ENCODE measurements around the gene ABCC11.
A peak's percentile ranks its signal among the peaks of the same experiment; 100 is the strongest.

ABCC11 gene

DNA sequence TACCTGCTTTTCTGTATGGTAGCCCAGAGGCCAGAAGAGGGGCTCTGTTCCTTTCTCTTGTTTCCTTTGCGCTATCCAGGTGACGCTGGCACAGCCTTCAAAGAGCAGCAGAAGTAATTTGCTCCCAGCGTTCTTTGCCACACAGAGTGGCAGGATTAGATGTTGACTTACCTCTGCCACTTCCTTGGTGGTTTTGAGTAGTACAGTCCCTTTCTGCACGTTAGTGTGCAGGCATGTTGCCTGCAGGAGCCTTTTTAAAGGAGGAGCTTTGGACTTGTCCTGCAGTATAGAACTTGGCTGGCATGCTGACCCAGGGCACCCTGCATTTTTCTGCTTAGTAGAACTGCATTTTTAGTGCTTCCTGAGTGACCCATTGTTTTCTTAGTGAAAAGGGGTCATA lies at the start of gene ABCC11:
ABCC11 (minus strand) TSS at position 229 of the 400 bp plus-strand sequence. CDS start 15,618 bp downstream, outside the sequence.
- Mint-ChIP-seq H3K36me3 (ENCODE audit: low read depth) (peaks cover 10% of the 10 kb centered on the region), H3K27me3 (no peaks in the 10 kb centered on the region), H3K4me1 (ENCODE audit: low read depth) (peaks cover 42% of the 10 kb centered on the region), H3K9me3 (no peaks in the 10 kb centered on the region), H3K4me3 (peak within 1 kb of the TSS; percentile 15), H3K27ac (no peak within 1 kb of the TSS)

DNA sequence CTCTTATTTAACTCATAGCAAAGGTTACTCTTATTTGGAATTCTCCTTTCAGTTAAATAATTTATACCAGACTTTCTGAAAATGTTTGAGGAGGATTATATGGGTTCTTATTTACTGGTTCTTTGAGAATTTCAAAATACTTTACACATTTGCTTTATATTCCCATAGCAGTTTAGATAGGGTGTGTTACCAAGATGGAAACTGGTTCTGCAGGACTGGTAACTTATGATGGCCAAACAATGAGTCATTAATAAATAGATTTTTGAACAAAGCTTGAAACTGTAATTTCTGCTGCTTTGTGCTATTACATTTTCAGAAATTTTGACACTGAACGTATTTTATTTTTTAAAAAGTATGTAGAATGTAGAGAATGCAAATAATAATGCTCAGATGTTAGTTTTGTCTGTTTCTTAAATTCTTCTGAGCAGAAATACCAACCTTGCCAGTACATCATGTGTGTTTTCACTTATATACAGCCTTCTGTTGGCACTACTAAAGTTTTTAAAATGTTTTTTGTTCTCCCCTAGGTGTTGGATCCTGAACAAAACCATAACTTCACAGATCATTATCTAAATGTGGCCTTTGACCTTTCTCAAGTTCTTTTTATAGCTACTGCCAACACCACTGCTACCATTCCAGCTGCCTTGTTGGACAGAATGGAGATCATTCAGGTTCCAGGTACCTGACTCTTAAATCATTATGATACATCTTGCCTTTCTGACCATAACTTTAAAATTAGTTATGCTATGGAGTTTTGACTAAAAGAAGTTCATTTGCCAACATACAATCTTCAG lies 48.3 kb upstream of the ABCC11 start:
- peaks cover 43% of the 10 kb centered on the region for H3K36me3 Mint-ChIP-seq (ENCODE audit: low read depth)
- no peaks in the 10 kb centered on the region for H3K9me3 Mint-ChIP-seq
- no peaks in the 10 kb centered on the region for H3K4me1 Mint-ChIP-seq (ENCODE audit: low read depth)
- H3K4me3 Mint-ChIP-seq = no peak overlapping the region
- H3K27ac Mint-ChIP-seq = peak overlapping the region; percentile 3
- no peaks in the 10 kb centered on the region for H3K27me3 Mint-ChIP-seq

DNA sequence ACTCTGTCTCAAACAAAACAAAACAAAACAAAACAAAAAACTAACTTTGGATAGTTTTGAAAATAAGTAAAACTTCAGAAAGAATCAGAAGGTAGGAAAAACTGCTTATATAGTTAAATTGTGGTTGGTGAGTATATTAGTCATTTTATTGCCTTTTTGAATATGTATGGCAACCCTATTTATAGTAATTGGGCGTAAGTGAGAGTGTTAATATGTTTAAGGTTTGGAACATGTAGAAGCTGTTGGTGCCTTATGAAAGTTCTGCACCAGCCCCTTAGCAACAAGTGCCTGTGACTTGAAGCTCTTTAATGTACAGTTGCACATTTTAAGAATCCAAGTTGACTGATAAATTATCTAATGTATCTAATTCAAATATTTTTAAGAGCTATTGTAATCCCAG lies 47.4 kb upstream of the ABCC11 start:
- Mint-ChIP-seq H3K27me3 (no peaks in the 10 kb centered on the region), H3K27ac (no peak overlapping the region)

DNA sequence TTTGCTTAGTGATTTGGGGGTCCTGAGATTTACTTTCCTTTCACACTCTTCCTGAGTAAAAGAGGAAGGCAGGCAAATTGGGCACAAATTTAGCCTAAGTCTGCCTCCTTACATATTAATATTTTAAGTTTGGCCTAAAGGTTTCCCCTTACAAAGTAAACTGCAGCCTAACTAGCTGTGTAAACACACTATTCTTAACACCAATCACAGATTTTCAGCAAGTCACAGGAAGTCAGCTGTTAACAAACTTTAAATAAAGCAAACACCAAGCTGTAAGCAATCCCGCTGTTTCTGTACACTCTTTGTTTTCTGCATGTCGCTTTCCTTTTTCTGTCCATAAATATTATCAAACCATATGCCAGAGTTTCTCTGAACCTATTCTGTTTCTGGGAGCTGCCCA lies 45.1 kb upstream of the ABCC11 start:
- Mint-ChIP-seq H3K9me3 (no peaks in the 10 kb centered on the region), H3K36me3 (ENCODE audit: low read depth) (peaks cover 50% of the 10 kb centered on the region), H3K27me3 (no peaks in the 10 kb centered on the region), H3K4me1 (ENCODE audit: low read depth) (no peaks in the 10 kb centered on the region), H3K27ac (no peak overlapping the region), H3K4me3 (no peak overlapping the region)

More for the DNA sequence above, 47.4 kb upstream of the ABCC11 start:
- no peaks in the 10 kb centered on the region for H3K4me1 Mint-ChIP-seq (ENCODE audit: low read depth)
- no peak overlapping the region for H3K4me3 Mint-ChIP-seq
- no peaks in the 10 kb centered on the region for H3K9me3 Mint-ChIP-seq
- H3K36me3 Mint-ChIP-seq (ENCODE audit: low read depth) = peaks cover 43% of the 10 kb centered on the region

DNA sequence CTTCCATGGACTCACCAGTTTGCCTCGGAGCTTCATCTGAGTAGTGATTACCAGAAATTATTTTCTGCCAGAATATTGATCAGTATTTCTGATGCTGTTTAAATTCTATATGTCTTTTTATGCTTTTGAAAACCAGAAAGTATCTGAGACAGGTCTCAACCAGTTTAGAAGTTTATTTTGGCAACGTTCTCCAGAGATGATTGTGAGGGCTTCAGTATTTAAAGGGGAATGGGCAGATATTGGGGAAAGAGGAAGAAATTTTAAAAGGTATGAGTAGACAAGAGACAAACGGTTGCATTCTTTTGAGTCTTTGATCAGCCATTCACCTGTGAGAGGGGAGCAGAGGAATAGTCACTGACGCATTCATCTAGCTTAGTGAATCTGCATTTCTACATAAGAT lies 44.4 kb upstream of the ABCC11 start:
- Mint-ChIP-seq H3K36me3 (ENCODE audit: low read depth) (peaks cover 55% of the 10 kb centered on the region), H3K27ac (no peak overlapping the region)

DNA sequence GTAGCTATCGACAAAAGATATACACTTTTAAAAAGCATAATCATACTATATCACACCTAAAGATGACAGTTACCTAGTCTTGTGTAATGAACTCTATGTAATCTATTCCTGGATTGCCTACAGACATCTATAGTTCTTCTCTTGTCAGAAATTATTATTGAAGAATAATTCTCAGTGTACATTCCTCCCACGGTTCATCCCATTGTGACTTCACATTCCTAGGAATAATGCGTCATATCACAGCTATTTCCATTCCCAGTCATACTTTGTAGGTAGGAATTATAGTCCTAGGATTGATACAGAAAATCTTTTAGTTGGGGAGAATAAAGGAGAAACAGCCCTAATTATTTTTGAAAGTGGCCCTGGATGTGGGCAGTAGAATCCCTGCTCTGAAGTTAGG lies 44.0 kb upstream of the ABCC11 start:
- no peaks in the 10 kb centered on the region for H3K27me3 Mint-ChIP-seq
- H3K36me3 Mint-ChIP-seq (ENCODE audit: low read depth) = peaks cover 57% of the 10 kb centered on the region
- no peak overlapping the region for H3K27ac Mint-ChIP-seq
- peaks cover 7% of the 10 kb centered on the region for H3K9me3 Mint-ChIP-seq
- no peaks in the 10 kb centered on the region for H3K4me1 Mint-ChIP-seq (ENCODE audit: low read depth)
- no peak overlapping the region for H3K4me3 Mint-ChIP-seq

More for the DNA sequence above, 44.4 kb upstream of the ABCC11 start:
- H3K9me3 Mint-ChIP-seq = peaks cover 7% of the 10 kb centered on the region
- no peaks in the 10 kb centered on the region for H3K27me3 Mint-ChIP-seq
- H3K4me1 Mint-ChIP-seq (ENCODE audit: low read depth) = no peaks in the 10 kb centered on the region
- no peak overlapping the region for H3K4me3 Mint-ChIP-seq

DNA sequence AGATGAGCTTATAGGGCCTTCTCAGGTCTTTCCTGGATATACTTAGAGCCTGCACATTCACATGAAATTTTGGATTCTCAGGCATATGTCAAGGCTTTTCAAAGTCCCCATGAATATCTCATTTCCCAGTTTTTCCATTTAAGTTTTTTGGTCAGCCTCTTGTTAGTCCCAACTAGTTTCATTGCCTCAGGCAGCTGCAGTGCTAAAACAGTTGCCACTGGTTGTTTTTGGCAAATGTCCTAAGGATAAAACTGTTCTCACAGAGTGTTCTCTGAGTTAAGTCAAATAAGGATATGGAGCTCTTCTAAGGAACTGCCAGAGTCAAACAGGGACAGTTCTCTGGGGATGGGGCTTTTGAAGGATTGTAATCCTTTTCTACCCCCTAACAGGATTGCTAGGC lies 39.9 kb upstream of the ABCC11 start:
- Mint-ChIP-seq H3K36me3 (ENCODE audit: low read depth) (peaks cover 74% of the 10 kb centered on the region), H3K9me3 (peaks cover 7% of the 10 kb centered on the region), H3K4me1 (ENCODE audit: low read depth) (peaks cover 11% of the 10 kb centered on the region), H3K27ac (no peak overlapping the region), H3K27me3 (no peaks in the 10 kb centered on the region), H3K4me3 (no peak overlapping the region)

DNA sequence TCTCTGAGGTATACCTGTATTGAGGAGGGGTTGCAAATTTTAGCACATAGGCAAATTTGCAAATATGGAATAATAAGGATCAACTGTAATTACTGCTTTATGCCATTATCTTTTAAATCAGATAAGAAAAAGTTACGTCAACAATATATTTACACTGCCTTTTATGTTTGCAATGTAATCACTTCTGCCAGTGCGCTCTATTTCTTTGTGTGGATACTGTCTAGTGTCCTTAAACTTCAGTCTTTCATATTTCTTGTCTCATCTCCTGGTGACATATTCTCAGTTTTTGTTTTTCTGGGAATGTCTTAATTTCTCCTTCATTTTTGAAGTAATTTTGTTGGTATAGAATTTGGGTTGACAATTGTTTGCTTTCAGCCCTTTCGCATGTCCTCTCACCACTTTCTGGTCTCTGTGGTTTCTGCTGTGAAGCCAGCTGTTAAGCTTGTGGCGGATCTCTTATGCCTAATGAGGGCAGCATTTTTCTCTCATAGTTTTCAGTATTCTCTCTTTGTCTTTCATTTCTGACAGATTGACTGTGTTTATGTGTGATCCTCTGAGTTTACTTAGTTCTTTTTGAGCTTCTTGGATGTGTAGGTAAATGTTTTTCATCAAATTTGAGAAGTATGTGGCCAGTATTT lies 37.6 kb upstream of the ABCC11 start:
- peak overlapping the region; percentile 45 for H3K27ac Mint-ChIP-seq
- no peak overlapping the region for H3K4me3 Mint-ChIP-seq
- H3K4me1 Mint-ChIP-seq (ENCODE audit: low read depth) = peaks cover 11% of the 10 kb centered on the region
- H3K36me3 Mint-ChIP-seq (ENCODE audit: low read depth) = peaks cover 64% of the 10 kb centered on the region
- no peaks in the 10 kb centered on the region for H3K27me3 Mint-ChIP-seq
- peaks cover 7% of the 10 kb centered on the region for H3K9me3 Mint-ChIP-seq

DNA sequence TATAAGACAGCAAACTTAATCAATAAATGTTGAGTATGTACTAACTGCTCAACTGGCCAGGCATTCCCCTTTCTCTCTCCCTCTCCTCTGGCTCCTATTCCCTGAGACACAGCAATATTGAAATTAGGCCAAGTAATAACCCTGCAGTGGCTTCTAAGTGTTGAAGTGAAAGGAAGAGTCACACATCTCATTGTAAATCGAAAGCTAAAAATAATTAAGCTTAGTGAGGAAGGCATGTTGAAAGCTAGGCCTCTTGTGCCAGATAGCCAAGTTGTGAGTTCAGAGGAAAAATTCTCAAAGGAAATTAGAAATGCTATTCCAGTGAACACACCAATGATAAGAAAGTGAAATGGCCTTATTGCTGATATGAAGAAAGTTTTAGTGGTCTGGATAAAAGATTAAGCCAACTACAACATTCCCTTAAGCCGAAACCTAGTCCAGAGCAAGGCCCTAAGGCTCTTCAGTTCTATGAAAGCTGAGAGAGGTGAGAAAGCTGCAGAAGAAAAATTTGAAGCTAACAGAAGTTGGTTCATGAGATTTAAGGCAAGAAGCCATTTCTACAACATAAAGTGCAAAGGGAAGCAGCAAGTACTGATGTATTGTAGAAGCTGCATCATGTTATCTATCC lies 35.4 kb upstream of the ABCC11 start:
- H3K27me3 Mint-ChIP-seq = no peaks in the 10 kb centered on the region
- no peak overlapping the region for H3K4me3 Mint-ChIP-seq
- peaks cover 7% of the 10 kb centered on the region for H3K9me3 Mint-ChIP-seq
- peaks cover 14% of the 10 kb centered on the region for H3K4me1 Mint-ChIP-seq (ENCODE audit: low read depth)
- H3K36me3 Mint-ChIP-seq (ENCODE audit: low read depth) = peaks cover 69% of the 10 kb centered on the region
- H3K27ac Mint-ChIP-seq = no peak overlapping the region

DNA sequence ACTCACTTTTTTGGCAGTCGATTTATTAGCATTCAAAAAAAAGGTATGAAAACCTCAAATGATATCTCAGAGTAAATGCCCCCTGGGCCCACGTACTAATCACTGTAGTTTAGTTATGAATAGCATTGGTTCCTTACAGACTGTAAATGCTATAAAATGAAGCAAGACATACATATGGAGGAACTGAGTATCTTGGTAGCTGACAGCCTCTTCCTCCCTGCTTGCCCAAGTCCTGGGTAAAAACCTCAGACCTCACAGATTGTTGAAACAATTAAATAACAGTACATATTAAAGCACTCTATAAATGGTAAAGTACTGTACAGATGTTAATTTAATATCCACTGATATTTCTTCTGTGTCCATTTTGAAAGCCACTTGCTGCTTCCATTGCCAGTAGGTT lies 33.2 kb upstream of the ABCC11 start:
- H3K4me1 Mint-ChIP-seq (ENCODE audit: low read depth) = peaks cover 11% of the 10 kb centered on the region
- H3K4me3 Mint-ChIP-seq = no peak overlapping the region
- no peaks in the 10 kb centered on the region for H3K27me3 Mint-ChIP-seq
- H3K27ac Mint-ChIP-seq = no peak overlapping the region
- peaks cover 66% of the 10 kb centered on the region for H3K36me3 Mint-ChIP-seq (ENCODE audit: low read depth)
- no peaks in the 10 kb centered on the region for H3K9me3 Mint-ChIP-seq

DNA sequence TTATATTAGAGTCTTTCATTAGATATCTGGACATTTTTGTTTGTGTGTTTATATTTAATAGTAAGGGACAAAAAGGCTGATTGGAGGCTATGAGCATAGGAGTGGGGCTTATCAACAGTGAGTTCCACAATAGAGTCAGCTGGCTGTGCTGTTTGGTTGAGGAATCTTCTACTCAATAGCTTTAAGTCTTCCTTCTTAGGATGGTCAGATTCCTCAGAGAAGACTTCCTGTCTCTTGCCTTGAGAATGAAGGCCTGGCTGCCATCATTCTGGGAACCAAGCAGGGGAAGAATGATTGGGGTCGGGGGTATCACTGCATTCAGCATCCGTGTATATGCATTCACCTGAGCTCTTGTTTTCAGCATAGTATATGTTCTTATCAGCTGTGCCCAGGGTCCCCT lies 31.9 kb upstream of the ABCC11 start:
- Mint-ChIP-seq H3K27me3 (no peaks in the 10 kb centered on the region), H3K4me3 (no peak overlapping the region), H3K9me3 (no peaks in the 10 kb centered on the region), H3K4me1 (ENCODE audit: low read depth) (peaks cover 3% of the 10 kb centered on the region), H3K27ac (no peak overlapping the region), H3K36me3 (ENCODE audit: low read depth) (peaks cover 62% of the 10 kb centered on the region)

DNA sequence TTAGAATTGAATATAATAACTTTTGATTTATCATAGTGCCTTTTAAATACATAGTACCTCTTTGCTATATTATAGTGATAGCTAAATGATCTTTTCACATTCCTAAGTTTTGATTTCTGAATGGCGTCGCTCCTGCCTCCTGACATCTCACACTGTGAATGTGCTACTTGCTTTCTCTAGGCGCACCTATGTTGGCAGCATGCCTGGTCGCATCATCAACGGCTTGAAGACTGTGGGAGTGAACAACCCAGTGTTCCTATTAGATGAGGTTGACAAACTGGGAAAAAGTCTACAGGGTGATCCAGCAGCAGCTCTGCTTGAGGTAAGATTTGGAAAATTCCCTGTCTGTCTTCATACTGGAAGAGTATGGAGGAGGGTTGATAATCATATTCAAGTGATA lies 29.8 kb upstream of the ABCC11 start:
- Mint-ChIP-seq H3K27me3 (no peaks in the 10 kb centered on the region), H3K9me3 (no peaks in the 10 kb centered on the region), H3K4me3 (no peak overlapping the region), H3K4me1 (ENCODE audit: low read depth) (peaks cover 3% of the 10 kb centered on the region), H3K36me3 (ENCODE audit: low read depth) (peaks cover 57% of the 10 kb centered on the region), H3K27ac (no peak overlapping the region)

DNA sequence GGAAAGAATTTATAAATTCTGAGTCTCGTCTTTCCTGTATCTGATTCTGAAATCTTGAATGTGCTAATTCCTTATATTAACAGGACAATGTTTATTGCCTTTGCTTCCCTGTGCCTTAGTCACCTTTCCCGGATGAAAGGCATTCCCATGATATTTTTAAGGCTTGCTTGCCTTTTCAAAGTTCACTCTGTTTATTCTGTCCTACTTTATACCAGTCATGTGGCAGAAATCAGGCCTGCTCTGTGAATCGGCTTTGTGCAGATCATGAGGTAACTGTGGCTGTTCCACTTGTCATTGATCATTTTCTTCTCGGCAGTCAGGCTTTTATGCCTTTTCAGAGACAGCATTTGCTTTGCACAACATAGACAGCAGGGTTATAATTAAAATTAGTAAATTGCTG lies 28.8 kb upstream of the ABCC11 start:
- H3K9me3 Mint-ChIP-seq = no peaks in the 10 kb centered on the region
- no peaks in the 10 kb centered on the region for H3K27me3 Mint-ChIP-seq
- no peak overlapping the region for H3K4me3 Mint-ChIP-seq
- peaks cover 3% of the 10 kb centered on the region for H3K4me1 Mint-ChIP-seq (ENCODE audit: low read depth)
- H3K27ac Mint-ChIP-seq = no peak overlapping the region
- peaks cover 60% of the 10 kb centered on the region for H3K36me3 Mint-ChIP-seq (ENCODE audit: low read depth)

DNA sequence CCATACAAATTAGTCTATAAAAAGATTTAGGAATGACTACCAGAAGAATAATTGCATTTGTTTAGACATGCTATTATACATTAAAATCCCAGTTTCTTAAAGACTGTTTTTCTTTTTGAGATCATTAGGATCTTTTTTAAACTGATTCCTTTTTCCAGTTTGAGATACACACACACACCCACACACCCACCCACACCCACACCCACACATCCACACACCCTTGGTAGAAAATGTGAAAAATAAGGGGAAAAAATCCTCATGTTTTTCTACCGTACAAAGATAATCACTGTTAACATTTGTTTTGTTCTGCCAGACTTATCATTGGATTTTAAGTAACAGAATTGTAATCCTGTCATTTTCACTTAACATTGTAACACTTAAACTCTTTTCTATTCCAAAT lies 27.1 kb upstream of the ABCC11 start:
- Mint-ChIP-seq H3K4me3 (no peak overlapping the region), H3K9me3 (no peaks in the 10 kb centered on the region), H3K27ac (no peak overlapping the region), H3K27me3 (no peaks in the 10 kb centered on the region), H3K36me3 (ENCODE audit: low read depth) (peaks cover 51% of the 10 kb centered on the region), H3K4me1 (ENCODE audit: low read depth) (peaks cover 3% of the 10 kb centered on the region)

DNA sequence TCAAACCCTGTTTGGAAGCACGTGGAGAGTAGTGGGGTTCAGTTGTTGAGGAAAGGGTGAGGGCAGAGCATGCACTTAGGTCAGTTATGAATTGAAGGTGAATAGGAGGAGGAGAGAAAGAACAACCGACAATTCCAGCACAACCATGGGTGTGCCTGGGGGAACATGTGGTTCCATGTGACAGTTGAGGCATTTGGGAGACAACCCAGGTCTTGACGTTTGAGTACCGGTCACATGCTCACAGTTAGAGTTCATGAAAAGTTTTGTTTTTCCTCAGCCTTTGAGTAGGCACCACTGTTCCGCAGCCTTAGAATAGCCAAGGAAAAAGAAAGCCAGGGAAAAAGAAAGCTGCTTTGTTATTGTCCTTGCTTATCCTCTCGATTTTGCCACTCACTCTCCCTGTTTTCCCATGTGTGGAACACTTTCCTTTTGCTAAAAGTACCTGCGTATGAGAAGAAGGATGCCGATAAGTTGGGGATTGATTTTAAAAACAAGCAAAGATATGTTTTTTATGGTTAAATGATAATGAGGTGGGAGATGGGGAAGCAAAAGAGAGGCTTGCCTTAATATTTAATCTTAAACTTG lies 25.6 kb upstream of the ABCC11 start:
- Mint-ChIP-seq H3K27ac (no peak overlapping the region), H3K27me3 (no peaks in the 10 kb centered on the region), H3K4me1 (ENCODE audit: low read depth) (no peaks in the 10 kb centered on the region), H3K36me3 (ENCODE audit: low read depth) (peaks cover 44% of the 10 kb centered on the region), H3K4me3 (no peak overlapping the region), H3K9me3 (no peaks in the 10 kb centered on the region)
